HG03354 (cell line): ENCODE measurements around the gene IFT52.
"Not testable (repeated sequence)": the region's sequence is repeated elsewhere in the genome, so short reads cannot be mapped to it uniquely, and the experiment has no call there.

Experiments
- ATAC-seq: cut with Tn5 transposase; IDR thresholded peaks from one replicate; pipeline ENCODE4 v1.9.1; 2021; ENCODE audit warnings: mild to moderate bottlenecking; ENCODE audit not compliant: unreplicated experiment, poor library complexity, severe bottlenecking

IFT52 gene

DNA sequence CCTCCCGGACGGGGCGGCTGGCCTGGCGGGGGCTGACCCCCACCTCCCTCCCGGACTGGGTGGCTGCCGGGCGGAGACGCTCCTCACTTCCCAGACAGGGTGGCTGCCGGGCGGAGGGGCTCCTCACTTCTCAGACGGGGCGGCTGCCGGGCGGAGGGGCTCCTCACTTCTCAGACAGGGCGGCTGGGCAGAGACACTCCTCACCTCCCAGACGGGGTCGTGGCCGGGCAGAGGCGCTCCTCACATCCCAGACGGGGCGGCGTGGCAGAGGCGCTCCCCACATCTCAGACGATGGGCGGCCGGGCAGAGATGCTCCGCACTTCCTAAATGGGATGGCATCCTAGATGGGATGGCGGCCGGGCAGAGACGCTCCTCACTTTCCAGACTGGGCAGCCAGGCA lies 16.5 kb downstream of the IFT52 start:
- not testable (repeated sequence) for ATAC-seq

DNA sequence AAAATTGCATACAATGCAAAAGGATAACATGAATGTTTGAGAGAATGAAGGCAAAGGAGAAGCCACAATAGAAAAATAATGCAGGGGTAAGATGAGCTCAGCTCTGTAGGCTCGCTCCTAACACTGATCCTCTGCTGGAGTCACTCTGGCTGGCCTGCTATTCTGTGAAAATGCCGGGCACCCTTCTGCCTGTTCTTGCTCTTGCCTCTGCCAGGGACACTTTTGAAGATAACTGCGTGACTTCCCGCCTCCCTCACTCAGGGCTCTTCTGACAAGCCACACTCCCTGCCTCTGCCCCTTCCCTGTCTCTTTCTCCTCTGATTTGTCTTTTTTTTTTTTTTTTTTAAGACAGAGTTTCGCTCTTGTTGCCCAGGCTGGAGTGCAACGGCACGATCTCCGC lies 40.9 kb downstream of the IFT52 start:
- ATAC-seq: no peak

DNA sequence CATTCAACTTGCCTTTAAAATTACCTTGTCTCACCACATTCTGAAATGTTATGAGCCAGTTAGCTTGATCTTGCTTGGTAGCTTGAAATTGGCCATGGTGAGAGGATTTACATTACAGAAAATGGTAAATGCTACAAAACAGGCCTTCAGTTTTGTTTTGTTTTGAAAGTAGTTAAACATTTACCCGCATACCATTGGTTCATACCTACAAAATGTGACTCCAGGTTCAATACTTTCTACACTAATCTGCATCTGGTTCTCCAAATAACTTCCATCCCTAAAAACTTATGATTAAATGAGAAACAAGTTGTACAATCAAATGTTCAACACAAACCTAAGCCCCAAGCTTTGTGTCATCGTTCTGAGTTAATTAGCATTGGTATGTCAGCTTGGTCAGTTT lies 45.7 kb downstream of the IFT52 start:
- ATAC-seq: no peak

DNA sequence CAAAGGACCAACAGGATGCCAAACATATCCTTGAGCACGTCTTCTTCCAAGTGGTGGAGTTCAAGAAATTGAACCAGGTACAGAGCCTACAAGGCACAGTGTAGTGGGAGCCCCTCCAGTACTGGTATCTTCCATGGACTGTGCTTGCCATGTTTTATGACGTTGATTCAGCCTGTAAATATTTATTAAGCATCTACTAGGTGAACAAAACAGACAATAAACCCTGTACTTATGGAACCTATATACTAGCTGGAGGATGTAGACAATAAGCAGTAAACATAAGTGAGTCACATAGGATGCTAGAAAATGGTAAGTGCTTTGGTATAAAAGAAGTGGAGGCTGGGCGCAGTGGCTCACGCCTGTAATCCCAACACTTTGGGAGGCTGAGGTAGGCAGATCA lies 51.8 kb downstream of the IFT52 start:
- no peak for ATAC-seq

DNA sequence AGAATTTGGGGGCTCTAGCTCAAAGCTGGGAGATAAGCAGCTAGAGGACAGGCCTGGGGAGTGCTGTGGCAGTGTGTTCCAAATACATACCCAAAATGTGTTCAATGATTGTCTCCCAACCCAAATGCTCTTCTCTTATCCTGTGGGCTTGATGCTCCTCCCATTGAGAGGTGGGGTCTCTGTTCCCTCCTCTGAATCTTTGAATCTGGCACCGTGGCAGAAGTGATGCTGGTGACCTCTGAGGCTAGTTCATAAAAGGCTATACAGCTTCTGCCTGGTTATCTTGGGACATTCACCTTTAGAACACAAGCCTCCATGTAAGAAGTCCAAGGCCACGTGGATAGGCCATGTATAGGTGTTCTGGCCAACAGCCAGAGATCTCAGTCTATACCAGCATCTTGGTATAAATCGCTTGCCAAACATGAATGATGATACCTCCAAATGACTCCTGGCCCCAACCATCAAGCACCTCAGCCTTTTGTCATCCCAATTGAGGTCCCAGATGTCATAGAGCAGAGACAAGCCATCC lies 60.3 kb downstream of the IFT52 start:
- no peak for ATAC-seq

DNA sequence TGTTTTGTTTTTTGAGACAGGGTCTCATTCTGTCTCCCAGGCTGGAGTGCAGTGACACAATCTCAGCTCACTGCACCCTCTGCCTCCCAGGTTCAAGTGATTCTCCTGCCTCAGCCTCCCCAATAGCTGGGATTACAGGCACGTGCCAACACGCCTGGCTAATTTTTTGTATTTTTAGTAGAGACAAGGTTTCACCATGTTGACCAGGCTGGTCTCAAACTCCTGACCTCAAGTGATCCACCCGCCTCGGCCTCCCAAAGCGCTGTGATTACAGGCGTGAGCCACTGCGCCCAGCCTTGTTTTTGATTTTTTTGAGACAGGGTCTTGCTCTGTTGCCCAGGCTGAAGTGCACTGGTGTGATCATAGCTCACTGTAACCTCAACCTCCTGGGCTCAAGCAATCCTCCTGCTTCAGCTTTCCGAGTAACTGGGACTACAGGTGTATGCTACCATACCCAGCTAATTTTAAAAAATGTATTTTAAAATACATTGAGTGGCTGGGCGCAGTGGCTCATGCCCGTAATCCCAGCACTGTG lies 61.0 kb downstream of the IFT52 start:
- not testable (repeated sequence) for ATAC-seq

DNA sequence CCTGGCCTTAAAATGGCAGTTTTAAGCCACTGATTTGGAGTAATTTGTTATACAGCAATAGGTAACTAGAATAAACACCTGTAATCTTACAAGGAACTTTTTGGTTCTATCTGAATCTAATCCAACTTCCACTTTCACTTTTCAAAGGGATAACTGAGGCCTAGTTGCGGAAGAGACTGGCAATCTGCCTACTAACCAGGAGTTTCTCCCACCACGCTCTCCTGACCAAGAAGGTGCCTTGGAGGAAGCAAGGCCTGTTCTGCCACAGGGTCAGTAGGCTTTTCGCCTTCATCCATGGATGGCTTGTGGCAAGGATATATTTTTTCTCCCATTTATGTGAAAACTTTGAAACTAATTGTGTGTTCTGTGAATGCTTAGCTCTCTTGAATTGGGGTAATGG lies 63.2 kb downstream of the IFT52 start:
- no peak for ATAC-seq

DNA sequence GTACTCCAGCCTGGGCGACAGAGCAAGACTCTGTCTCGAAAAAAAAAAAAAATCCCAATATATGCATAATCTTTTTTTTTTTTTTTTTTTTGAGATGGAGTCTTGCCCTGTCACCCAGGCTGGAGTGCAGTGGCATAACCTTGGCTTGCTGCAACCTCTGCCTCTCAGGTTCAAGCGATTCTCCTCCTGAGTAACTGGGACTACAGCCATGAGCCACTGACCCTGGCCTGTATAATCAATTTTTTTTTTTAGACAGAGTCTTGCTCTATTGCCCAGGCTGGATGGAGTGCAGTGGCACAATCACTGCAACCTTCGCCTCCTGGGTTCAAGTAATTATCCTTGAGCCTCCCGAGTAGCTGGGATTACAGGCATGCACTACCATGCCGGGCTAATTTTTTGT lies 64.4 kb downstream of the IFT52 start:
- not testable (repeated sequence) for ATAC-seq

DNA sequence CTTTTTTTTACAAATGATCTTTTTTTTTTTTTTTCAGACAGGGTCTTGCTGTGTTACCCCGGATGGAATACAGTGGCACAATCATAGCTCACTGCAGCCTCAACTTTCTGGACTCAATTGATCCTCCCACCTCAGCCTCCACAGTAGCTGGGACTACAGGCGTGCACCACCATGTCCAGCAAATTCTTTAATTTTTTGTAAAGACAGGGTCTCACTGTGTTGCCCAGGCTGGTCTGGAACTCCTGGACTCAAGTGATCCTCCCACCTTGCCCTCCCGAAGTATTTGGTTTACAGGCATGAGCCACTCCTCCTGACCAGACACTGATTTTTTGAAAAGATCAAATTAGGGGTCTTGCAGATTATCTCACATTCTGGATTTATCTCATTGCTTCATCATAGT lies 65.2 kb downstream of the IFT52 start:
- no peak for ATAC-seq

DNA sequence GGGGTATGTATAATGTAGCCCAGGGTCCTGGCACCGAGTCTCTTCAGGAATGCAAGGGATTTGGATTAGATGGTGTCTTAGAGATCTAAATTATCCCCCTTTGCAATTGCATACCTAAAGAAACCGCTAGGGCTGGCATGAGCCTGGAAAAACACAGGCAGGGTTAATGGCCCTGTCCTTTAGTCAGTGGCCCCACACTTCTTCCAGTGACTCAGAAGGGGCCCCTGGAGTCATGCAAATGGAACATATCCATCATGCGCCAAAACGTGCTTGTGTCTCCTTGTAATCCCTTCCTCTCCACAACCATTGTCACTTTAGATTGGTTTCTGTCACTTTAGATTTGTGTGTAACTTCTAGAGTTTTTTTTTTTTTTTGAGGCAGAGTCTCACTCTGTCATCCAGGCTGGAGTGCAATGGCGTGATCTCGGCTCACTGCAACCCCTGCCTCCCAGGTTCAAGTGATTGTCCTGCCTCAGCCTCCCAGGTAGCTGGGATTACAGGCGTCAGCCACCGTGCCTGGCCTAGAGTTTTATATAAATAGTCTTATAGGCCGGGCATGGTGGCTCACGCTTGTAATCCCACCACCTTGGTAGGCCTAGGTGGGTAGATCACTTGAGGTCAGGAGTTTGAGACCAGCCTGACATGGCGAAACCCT lies 67.5 kb downstream of the IFT52 start:
- ATAC-seq: no peak

DNA sequence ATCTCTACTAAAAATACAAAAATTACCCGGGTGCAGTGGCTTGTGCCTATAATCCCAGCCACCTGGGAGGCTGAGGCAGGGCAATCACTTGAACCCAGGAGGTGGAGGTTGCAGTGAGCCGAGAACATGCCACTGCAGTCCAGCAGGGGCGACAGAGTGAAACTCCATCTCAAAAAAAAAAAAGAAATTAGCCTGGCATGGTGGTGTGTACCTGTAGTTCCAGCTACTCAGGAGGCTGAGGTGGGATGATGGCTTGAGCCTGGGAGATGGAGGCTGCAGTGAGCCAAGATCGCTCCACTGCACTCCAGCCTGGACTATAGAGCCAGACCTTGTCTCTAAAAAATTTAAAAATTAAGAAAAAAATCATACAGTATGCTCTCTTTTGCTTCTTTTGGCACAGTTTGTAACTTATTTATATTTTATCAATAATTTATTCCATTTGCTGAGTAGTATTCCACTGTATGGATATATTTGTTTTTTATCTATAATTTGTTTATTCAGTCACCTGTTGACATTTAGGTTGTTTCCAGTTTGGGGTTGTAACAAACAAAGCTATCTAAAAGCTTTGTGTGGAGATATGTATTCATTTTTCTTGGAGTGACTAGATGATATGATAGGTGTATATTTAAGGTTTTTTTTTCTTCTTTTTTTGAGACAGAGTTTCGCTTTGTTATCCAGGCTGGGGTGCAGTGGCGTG lies 68.1 kb downstream of the IFT52 start:
- no peak for ATAC-seq

DNA sequence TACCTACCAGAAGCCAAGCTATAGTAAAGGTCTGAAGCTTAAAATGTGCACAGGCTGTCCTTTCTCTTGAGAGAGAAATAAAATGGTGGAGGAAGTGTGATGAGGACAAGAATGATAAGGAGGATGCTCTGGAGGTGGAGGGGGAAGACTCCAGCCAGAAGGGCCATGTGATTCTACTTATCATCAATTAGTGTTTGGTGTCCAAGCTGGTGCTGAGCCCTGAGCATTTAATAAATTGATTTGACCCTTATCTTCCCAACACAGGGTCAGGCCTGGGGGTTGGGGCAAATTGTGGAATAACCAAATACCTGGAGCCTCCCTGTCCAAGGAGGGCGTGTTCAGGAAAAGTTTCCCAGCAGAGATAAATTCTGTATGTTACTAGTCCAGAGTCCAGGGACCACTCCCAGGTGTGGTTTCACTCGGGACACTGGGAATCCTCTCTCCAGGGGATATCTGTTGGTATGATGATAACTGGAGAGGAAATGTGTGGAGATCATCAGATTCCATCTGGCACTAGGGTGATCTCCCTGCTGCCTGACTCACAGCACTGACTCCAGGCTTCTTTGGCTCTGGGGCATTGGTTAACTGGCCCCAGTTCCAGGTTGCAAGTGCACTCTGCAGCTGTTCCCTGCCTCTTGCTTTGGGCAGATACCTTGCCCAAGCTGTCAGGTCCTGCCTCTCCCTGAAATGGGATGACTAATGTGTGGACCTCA lies 72.4 kb downstream of the IFT52 start:
- ATAC-seq: no peak

DNA sequence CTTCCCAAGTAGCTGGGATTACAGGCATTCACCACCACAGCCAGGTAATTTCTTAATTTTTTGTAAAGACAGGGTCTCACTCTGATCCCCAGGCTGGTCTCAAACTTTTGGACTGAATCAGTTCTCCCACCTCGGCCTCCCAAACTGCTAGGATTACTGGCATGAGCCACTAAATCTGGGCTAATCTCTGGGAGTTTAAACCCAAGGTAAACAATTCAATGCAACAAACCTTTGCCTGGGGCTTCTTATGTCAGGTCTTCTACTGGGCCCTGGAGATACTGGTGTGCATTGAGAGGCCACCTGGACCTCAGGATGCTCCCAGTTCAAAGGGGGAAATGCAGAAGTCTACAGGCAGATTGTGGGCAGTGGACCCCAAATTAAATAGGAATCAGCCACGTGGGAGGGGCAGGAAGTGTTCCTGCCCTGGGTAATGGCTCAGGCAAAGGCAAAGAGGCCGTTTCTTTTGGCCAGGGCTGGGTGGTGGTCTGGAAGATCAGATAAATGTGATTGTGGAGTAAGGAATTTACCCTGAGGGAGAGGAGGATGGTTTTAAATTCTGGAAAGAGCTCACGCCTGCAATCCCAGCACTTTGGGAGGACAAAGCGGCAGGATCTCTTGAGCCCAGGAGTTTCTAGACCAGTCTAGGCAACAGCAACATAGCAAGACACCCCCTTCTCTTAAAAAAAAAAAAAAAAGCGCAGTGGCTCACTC lies 74.9 kb downstream of the IFT52 start:
- ATAC-seq: no peak

DNA sequence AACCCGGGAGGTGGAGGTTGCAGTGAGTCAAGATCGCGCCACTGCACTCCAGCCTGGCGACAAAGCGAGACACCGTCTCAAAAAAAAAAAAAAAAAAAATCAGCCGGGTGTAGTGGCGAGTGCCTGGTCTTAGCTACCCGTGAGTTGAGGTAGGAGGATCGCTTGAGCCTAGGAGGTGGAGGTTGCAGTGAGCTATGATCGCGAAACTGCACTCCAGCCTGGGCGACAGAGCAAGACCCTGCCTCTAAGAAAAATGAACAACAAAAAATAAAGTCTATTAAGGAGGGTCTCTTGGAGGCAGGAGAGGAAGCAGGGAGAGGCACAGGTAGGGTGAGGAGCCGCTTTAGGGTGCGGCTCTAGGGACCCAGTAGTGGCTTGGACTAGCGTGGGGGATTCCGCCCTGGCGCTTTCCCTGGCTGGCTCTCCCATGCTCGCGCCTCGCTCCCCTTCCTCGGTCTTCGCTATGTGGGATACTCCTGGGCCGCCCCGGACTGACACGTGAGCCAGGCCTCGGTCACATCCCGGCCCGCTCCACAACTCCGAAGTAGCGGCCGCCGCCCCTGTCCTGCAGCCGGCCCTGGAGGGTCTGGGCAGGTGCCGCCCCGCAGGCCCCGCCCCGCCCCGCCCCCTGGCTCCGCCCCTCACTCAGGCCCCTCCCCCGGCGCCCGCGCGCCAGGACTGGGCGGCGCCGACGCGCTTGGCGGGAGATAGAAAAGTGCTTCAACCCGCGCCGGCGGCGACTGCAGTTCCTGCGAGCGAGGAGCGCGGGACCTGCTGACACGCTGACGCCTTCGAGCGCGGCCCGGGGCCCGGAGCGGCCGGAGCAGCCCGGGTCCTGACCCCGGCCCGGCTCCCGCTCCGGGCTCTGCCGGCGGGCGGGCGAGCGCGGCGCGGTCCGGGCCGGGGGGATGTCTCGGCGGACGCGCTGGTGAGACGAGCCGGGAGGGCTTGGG lies 75.9 kb downstream of the IFT52 start, which contains the start of gene MYBL2:
Gene MYBL2 (plus strand): TSS at position 739 of the 953 bp plus-strand sequence. CDS start 170 bp downstream, at position 909.
- peak; percentile 80 for ATAC-seq

DNA sequence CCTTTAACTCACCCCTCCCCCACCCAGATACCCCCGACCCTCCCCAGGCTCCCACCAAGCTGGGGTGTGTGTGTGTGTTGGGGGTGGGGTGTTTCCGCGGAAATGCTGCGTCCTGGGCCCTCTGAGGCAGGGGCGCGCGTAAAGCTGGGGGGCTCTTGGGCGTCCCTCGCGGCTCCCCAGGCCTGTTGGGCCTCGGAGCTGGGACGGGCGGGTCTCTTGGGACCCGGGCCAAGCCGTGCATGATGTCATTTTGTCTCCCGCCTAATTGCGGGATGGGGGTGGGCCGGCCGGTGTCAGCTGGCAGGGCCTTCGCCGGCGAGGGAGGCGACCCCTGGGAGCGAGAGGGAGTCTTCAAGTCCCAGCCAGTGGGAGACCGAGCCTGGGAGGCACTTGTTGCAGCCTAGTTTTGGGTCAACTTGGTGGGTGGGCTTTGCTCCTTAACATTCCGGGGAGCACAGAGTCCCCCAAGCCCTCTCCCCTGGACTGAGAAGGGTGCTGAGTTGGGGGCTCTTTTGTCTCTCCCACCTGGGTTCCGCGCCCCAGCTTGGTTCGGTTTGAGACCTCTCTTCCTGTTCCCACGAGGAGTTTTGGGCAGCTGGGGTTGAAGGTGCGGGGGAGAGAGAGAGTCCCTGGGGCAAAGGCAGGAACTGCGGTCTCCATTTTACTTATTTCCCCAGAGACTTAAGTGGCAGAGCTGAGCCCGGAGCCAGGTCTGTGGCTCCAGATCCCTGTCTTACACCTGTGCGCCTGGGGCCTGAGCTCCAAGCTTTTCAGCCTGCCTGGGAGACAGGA lies 76.8 kb downstream of the IFT52 start:
- ATAC-seq: peak; percentile 46

DNA sequence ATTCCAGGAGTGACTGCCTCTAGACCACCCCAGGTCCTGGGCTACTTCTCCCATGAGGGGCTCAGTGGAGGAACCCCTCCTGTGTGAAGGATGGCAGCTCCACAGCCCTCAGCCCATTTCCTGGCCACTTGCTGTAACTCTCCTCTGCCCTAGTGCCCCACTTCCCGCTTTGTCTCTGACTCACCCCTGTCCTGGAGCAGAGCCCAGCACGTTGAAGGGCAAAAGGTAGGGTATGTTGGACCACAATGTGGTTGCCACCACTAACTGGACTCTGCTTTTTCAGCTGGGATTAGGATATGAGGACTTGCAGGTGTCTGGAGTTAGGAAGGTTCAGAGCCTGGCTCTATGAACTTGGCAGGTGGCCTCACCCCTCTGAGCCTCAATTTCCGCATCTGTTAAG lies 78.6 kb downstream of the IFT52 start:
- no peak for ATAC-seq

DNA sequence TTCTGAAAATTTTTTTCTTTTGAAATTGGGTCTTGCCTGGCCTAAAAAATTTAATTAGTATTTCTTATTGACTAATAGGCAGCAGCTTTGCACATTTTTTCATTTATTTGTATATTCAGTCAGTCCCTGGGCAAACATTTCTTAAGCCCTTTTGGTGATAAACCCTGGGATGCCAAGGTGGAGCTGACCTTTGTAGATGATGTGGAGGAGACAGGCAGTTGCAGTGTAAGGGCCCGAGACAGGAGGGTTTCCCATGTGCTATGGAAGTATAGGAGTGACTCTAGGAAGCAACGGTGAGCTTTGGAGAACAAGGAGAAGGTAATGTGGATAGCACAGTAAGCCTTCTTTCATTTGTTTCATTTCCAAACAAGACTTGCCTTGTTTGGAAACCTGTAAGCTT lies 79.7 kb downstream of the IFT52 start:
- ATAC-seq: no peak

DNA sequence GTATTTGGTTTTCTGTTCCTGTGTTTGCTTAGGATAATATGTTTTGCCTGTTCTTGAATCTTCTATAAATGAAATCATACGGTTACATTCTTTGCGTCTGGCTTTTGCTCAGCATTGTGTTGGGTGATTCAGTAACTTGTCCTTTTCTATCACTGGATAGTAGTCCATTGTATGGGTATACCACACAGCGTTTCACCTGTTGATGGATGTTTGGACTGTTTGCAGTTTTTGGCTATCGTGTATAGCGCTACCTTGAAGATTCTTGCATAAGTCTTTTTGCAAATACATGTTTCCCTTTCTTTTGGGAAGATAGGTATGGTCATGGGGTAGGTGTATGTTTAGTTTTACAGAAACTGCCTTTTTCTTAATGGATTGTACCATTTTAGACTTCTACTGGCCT lies 85.6 kb downstream of the IFT52 start:
- no peak for ATAC-seq
